22Rv1 (cell line): ENCODE results near the gene PIKFYVE.

Experiments
- CTCF ChIP-seq: fragments of 450-650 bp; IDR thresholded peaks from 2 replicates; pipeline ENCODE4 v1.5.1; 2017; ENCODE audit warnings: mild to moderate bottlenecking
- ZFX ChIP-seq: fragments of 450-650 bp; IDR thresholded peaks from 2 replicates; pipeline ENCODE4 v1.6.1; 2017; ENCODE audit warnings: antibody characterized with exemption, borderline replicate concordance

DNA sequence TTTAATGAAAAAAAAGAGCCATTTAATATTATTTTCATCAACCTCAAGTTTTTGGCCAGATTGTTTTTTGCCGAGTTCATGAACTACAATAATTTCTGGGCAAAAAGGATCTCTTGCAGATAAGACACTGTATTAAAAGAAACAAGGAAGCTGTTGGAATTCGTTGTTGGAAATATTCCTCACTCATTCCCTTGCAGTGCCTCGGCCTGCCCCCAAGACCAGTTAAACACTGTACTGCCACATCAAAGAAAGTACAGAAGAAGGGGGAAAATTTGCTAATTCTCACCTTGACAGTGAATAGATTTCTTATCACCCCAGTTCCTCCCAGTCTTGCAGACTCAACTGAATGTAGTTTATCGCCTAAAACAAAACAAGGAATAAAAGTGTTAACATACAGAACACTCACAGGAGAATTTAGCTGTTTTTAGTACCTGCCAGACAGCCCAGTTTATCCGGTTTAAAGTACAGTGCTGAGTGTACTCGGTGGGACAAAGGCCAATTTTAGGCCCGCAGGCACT, 12.4 kb upstream of the PIKFYVE start:
- TF ChIP-seq CTCF, result no peak
- TF ChIP-seq ZFX, result no peak
